HepG2 (cell line): Measurements from ENCODE around the gene SEPHS2. TPM values are rescaled to one million over a fixed set of nuclear protein-coding genes. Genes with fewer than 3 reads are reported as not detected.

Experiments used
- ASH2L ChIP-seq: fragments of 300-600, 200-600 bp; sonication (generic); IDR thresholded peaks from 2 replicates; pipeline ENCODE4 v1.7.0; 2017; ENCODE audit warnings: low read depth, mild to moderate bottlenecking, moderate library complexity, mixed read lengths, low read length; ENCODE audit not compliant: insufficient read length
- CENPT ChIP-seq: sonication (generic); formaldehyde crosslinking; IDR thresholded peaks from 2 replicates; pipeline ENCODE4 v1.8.0; 2022; ENCODE audit warnings: low read depth, mild to moderate bottlenecking, moderate library complexity, missing genetic modification reagents
- DNMT1 ChIP-seq: sonication (generic); formaldehyde crosslinking; IDR thresholded peaks from 2 replicates; pipeline ENCODE4 v1.5.1; 2020; ENCODE audit warnings: mild to moderate bottlenecking, missing genetic modification reagents
- ESRRA ChIP-seq: sonication (generic); formaldehyde crosslinking; IDR thresholded peaks from 2 replicates; pipeline ENCODE4 v1.5.1; 2020; ENCODE audit warnings: mild to moderate bottlenecking, low read depth, missing genetic modification reagents
- ETV5 ChIP-seq: IDR thresholded peaks from 2 replicates; pipeline ENCODE4 v1.6.1; 2018; ENCODE audit warnings: missing biosample characterization, missing genetic modification reagents, inconsistent platforms, borderline replicate concordance
- FOSL1 ChIP-seq: sonication (generic); formaldehyde crosslinking; IDR thresholded peaks from 2 replicates; pipeline ENCODE4 v1.9.0; 2021; ENCODE audit warnings: missing genetic modification reagents, borderline replicate concordance
- GLMP ChIP-seq: sonication (generic); formaldehyde crosslinking; IDR thresholded peaks from 2 replicates; pipeline ENCODE4 v1.9.0; 2021; ENCODE audit warnings: missing genetic modification reagents, mild to moderate bottlenecking, borderline replicate concordance
- KLF12 ChIP-seq: sonication (generic); formaldehyde crosslinking; IDR thresholded peaks from 2 replicates; pipeline ENCODE4 v1.4.0; 2020; ENCODE audit warnings: missing genetic modification reagents, borderline replicate concordance
- MBD4 ChIP-seq: IDR thresholded peaks from 2 replicates; pipeline ENCODE4 v1.6.1; 2012; ENCODE audit warnings: low read length, inconsistent platforms, borderline replicate concordance
- MED13 ChIP-seq: sonication (generic); formaldehyde crosslinking; IDR thresholded peaks from 2 replicates; pipeline ENCODE4 v1.5.0; 2020; ENCODE audit warnings: missing genetic modification reagents
- MIER2 ChIP-seq: IDR thresholded peaks from 2 replicates; pipeline ENCODE4 v1.6.1; 2016; ENCODE audit warnings: missing biosample characterization, missing genetic modification reagents
- NFIC ChIP-seq: IDR thresholded peaks from 2 replicates; pipeline ENCODE4 v1.6.1; 2012; ENCODE audit warnings: mild to moderate bottlenecking, low read length, inconsistent platforms
- PAX8 ChIP-seq: sonication (generic); formaldehyde crosslinking; IDR thresholded peaks from 2 replicates; pipeline ENCODE4 v1.8.0; 2022; ENCODE audit warnings: mild to moderate bottlenecking, missing genetic modification reagents, borderline replicate concordance
- PHF20 ChIP-seq: sonication (generic); formaldehyde crosslinking; IDR thresholded peaks from 2 replicates; pipeline ENCODE4 v1.5.0; 2020; ENCODE audit warnings: mild to moderate bottlenecking, missing genetic modification reagents
- RFX5 ChIP-seq: IDR thresholded peaks from 2 replicates; pipeline ENCODE4 v1.6.1; 2011; ENCODE audit warnings: low read depth, low read length, improper control_type of control experiment
- USF2 ChIP-seq, 2 experiments: sonication (generic) in 1 of 2; formaldehyde crosslinking in 1 of 2; IDR thresholded peaks; 2 replicates each; pipeline versions ENCODE4 v1.5.1 to v1.6.1; 2011 to 2020; ENCODE audit warnings: borderline replicate concordance in 1 of 2, low read depth in 1 of 2, low read length in 1 of 2, mild to moderate bottlenecking in 1 of 2, missing genetic modification reagents in 1 of 2, moderate library complexity in 1 of 2
- ZBTB49 ChIP-seq: sonication (generic); formaldehyde crosslinking; IDR thresholded peaks from 2 replicates; pipeline ENCODE4 v1.4.0; 2020; ENCODE audit warnings: missing genetic modification reagents, borderline replicate concordance
- ZFP90 ChIP-seq: sonication (generic); formaldehyde crosslinking; IDR thresholded peaks from 2 replicates; pipeline ENCODE4 v1.8.0; 2022; ENCODE audit warnings: missing genetic modification reagents, mild to moderate bottlenecking, inconsistent platforms, borderline replicate concordance
- ZFP91 ChIP-seq: sonication (generic); formaldehyde crosslinking; IDR thresholded peaks from 2 replicates; pipeline ENCODE4 v1.9.0; 2022; ENCODE audit warnings: missing genetic modification reagents, mild to moderate bottlenecking, borderline replicate concordance
- ZMYM4 ChIP-seq: sonication (generic); formaldehyde crosslinking; IDR thresholded peaks from 2 replicates; pipeline ENCODE4 v1.8.1; 2023; ENCODE audit warnings: mild to moderate bottlenecking, missing genetic modification reagents
- ZNF33A ChIP-seq: sonication (generic); formaldehyde crosslinking; IDR thresholded peaks from 2 replicates; pipeline ENCODE4 v1.5.1; 2020; ENCODE audit warnings: missing genetic modification reagents, mild to moderate bottlenecking, moderate library complexity, borderline replicate concordance
- ZSCAN20 ChIP-seq: sonication (generic); formaldehyde crosslinking; IDR thresholded peaks from 2 replicates; pipeline ENCODE4 v1.4.0; 2020; ENCODE audit warnings: missing genetic modification reagents, mild to moderate bottlenecking, borderline replicate concordance
- polyA plus RNA-seq, 8 experiments: library from polyadenylated mRNA; depleted of rRNA in 3 of 8; stranded (reverse) in 7 of 8; unstranded in 1 of 8; fragments of >200 nt; fragmentation: Illumina TruSeq in 4 of 8; extraction: Trizol in 4 of 8; gene quantifications; 2 replicates each; pipeline versions ENCODE4 v1.2.1 to v1.2.3, GENCODE V29; 2011 to 2016; ENCODE audit warnings: low read depth in 4 of 8, missing spikeins in 1 of 8, mixed read lengths in 1 of 8; ENCODE audit not compliant: insufficient read depth in 1 of 8
- total RNA-seq, 5 experiments: library from RNA; depleted of rRNA; stranded (reverse); fragments of >200 nt; fragmentation: Illumina TruSeq; extraction: Trizol; gene quantifications; 2 replicates each; pipeline ENCODE4 v1.2.3, GENCODE V29; 2016; ENCODE audit warnings: low read depth in 1 of 5

The SEPHS2 gene
- total and polyA plus RNA-seq, 2 of the 13 experiments (the other 11 are each of a cell fraction or from before 2014, with no cell fraction given) = 20.7 to 127 TPM

- TF ChIP-seq ZBTB49 (CRISPR knock-in tag) = peak; percentile 12; the same call in 1 of the 2 replicates
- TF ChIP-seq PAX8 (CRISPR knock-in tag) = peak; percentile 85; the same call in 1 of the 2 replicates
- TF ChIP-seq GLMP (CRISPR knock-in tag) = no peak
- 0 out of 2 replicates have a peak, but pooled peaks have one; percentile 62 for TF ChIP-seq KLF12 (CRISPR knock-in tag)
- no peak; the same call in 1 of the 2 replicates for TF ChIP-seq RFX5
- peak; percentile 70 for TF ChIP-seq ESRRA
- TF ChIP-seq USF2 (IDR thresholded peaks at IDR 0.05; ENCODE audit: low read depth, low read length) = peak; percentile 65
- TF ChIP-seq USF2 (CRISPR knock-in tag; IDR thresholded peaks at IDR 0.05; ENCODE audit: borderline replicate concordance) = peak; percentile 85
- no peak for TF ChIP-seq MED13 (CRISPR knock-in tag)
- no peak for TF ChIP-seq DNMT1 (CRISPR knock-in tag)
- TF ChIP-seq MIER2 (CRISPR knock-in tag) = no peak
- no peak for TF ChIP-seq CENPT (CRISPR knock-in tag)
- TF ChIP-seq FOSL1 (CRISPR knock-in tag) = 0 out of 2 replicates have a peak, but pooled peaks have one; percentile 4
- TF ChIP-seq ZFP91 (CRISPR knock-in tag) = peak; percentile 88
- peak; percentile 75; the same call in 1 of the 2 replicates for TF ChIP-seq ZFP90 (CRISPR knock-in tag)
- peak; percentile 87 for TF ChIP-seq ZMYM4 (CRISPR knock-in tag)
- TF ChIP-seq MBD4 = no peak
- TF ChIP-seq ETV5 = peak; percentile 8
- no peak for TF ChIP-seq ZSCAN20 (CRISPR knock-in tag)
- TF ChIP-seq NFIC = no peak
- TF ChIP-seq PHF20 (CRISPR knock-in tag) = peak; percentile 75
- peak; percentile 87 for TF ChIP-seq ASH2L
- TF ChIP-seq ZNF33A (CRISPR knock-in tag) = no peak
These were observed 38.4 kb downstream of the SEPHS2 start, which contains the start of gene ZNF771 (continued) for GRCh38 chr16:30407102-30407803.
